Measurements from ENCODE around the gene F10. TPM values are rescaled to one million over a fixed set of nuclear protein-coding genes. Genes with fewer than 3 reads are reported as not detected.

The F10 gene
- 1.6 TPM in 1 of 2 replicates, not detected in the other for total RNA-seq

GRCh38 chr13:113122550-113123225 lies at the start of gene F10:
TSS of gene F10 (plus strand) at chr13:113122799. CDS start at chr13:113122856, 57 bp downstream.

GRCh38 chr13:113105032-113105920 lies 17.3 kb upstream of the F10 start, which contains the start of gene F7:
TSS of gene F7 (plus strand) at chr13:113105791. CDS start at chr13:113105842, 51 bp downstream.

GRCh38 chr13:113157929-113158747 lies 35.5 kb downstream of the F10 start, which contains the start of gene PROZ:
TSS of gene PROZ (plus strand) at chr13:113158648. CDS start at chr13:113158661, 13 bp downstream.

Other genes with a start within 250 kb of the F10 start
- gene MCF2L, start 153.6 kb upstream of the F10 start, total RNA-seq: 0.09 and 0.75 TPM in 2 replicates
- not detected in 2 replicates for gene F7, start 17.0 kb upstream of the F10 start, total RNA-seq
- gene PROZ, start 35.8 kb downstream of the F10 start, total RNA-seq: not detected in 2 replicates
- 45.5 and 69.4 TPM in 2 replicates for gene PCID2, start 85.9 kb downstream of the F10 start, total RNA-seq
- gene CUL4A, start 86.8 kb downstream of the F10 start, total RNA-seq: 86.8 and 106 TPM in 2 replicates
- 161 and 183 TPM in 2 replicates for gene LAMP1, start 174.4 kb downstream of the F10 start, total RNA-seq
- 0.19 TPM in 1 of 2 replicates, not detected in the other for gene GRTP1, start 241.3 kb downstream of the F10 start, total RNA-seq